SU-DHL-6 (cell line): Measurements from ENCODE around the gene INPPL1.

Experiments
- CTCF ChIP-seq: fragments of 200-600 bp; sonication (generic); IDR thresholded peaks from one replicate; pipeline ENCODE4 v1.5.1; 2017; ENCODE audit warnings: antibody characterized with exemption, mild to moderate bottlenecking, low read length, moderate library complexity; ENCODE audit not compliant: insufficient read depth, poor library complexity, severe bottlenecking
- EZH2phosphoT487 ChIP-seq: fragments of 200-600 bp; sonication (generic), shearing (Covaris generic); conservative IDR thresholded peaks from 2 replicates; pipeline ENCODE4 v1.6.1; 2018; ENCODE audit warnings: mild to moderate bottlenecking, antibody characterized with exemption, low read length, moderate library complexity, mixed read lengths

DNA sequence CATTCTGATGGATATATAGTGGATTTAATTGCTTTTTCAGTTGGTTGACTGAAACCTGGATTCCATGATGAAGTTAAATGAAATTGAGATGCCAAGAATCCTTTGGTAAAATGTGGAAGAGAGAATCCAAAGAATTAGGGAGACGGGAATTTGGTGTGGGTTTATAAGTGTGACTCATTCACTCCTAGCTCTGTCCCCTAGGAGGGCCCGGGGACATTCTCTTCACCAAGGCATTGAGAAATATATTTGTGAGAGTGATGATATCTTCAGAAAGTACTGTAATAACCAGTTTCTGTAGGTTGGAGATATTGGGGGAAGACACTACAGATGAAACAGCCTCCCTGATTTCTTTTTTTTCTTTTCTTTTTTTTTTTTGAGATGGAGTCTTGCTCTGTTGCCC is 33.0 kb downstream of the INPPL1 start:
- no peak for TF ChIP-seq CTCF
- no peak for TF ChIP-seq EZH2phosphoT487
